ENCODE data around the gene CCDC38.
"Not testable (repeated sequence)": the region's sequence is repeated elsewhere in the genome, so short reads cannot be mapped to it uniquely, and the experiment has no call there.

CCDC38 gene

DNA sequence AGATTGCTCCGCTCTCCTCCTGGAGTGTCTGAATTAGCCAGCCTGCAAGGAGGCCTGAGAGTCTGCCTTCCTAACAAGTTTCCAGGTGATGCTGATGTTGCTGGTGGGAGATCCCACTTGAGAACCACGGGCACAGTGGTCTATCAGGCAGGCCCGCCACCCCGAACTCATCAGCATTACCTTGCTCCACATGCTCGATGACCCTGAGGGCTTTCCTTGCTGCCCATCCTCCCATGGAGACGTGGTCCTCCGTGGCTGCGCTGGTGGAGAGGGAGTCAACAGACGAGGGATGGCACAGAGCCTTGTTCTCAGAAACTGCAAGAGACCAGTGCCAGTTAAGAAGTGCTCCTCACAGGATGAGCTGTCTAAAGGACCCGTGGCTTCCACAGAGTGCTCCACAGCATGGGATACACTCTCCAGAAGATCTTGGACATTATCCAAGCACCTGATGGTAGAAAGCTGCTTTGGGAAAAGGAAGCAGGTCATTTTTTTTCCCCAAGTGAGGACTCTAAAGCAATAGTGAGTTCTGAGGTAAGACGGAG lies 35.4 kb upstream of the CCDC38 start:
- Histone ChIP-seq H3K27me3 (ENCODE audit: control insufficient read depth, insufficient read depth, low read length) (no peaks in the 10 kb centered on the region), H3K9ac (ENCODE audit: low read depth, low read length) (no peak overlapping the region), H3K36me3 (ENCODE audit: control insufficient read depth, insufficient read depth, low read length) (no peaks in the 10 kb centered on the region), H3K27ac (ENCODE audit: low read depth, low read length) (no peak overlapping the region), H3K4me1 (ENCODE audit: control insufficient read depth, insufficient read depth, low read length) (no peaks in the 10 kb centered on the region), H3K4me3 (ENCODE audit: low read depth, low read length) (no peak overlapping the region), H3K9me3 (ENCODE audit: control insufficient read depth, insufficient read depth, low read length) (no peaks in the 10 kb centered on the region)

DNA sequence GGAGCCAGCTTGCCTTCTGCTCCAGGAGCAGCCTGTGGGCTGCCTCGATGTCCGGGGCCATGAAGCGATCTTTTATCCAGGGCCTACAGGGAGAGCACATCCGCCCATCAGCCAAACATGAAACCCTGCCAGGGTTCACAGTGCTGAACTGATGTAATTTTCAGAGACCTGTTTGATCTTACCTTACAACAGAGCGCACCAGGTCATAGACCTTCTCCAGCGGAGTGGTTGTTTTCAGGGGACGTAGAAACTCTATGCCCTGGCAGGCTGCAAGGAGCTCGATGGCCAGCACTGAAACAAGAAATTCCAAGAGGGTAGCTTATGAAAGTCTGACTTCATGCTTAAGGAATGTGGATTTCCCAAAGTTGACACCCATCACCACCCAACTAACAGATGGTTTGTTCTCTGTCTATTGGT lies 34.0 kb upstream of the CCDC38 start:
- Histone ChIP-seq H3K27me3 (ENCODE audit: control insufficient read depth, insufficient read depth, low read length) (no peaks in the 10 kb centered on the region), H3K4me1 (ENCODE audit: control insufficient read depth, insufficient read depth, low read length) (peaks cover 2% of the 10 kb centered on the region; the same call in 1 of the 2 replicates), H3K36me3 (ENCODE audit: control insufficient read depth, insufficient read depth, low read length) (no peaks in the 10 kb centered on the region), H3K9ac (ENCODE audit: low read depth, low read length) (no peak overlapping the region), H3K9me3 (ENCODE audit: control insufficient read depth, insufficient read depth, low read length) (no peaks in the 10 kb centered on the region), H3K4me3 (ENCODE audit: low read depth, low read length) (no peak overlapping the region), H3K27ac (ENCODE audit: low read depth, low read length) (no peak overlapping the region)

DNA sequence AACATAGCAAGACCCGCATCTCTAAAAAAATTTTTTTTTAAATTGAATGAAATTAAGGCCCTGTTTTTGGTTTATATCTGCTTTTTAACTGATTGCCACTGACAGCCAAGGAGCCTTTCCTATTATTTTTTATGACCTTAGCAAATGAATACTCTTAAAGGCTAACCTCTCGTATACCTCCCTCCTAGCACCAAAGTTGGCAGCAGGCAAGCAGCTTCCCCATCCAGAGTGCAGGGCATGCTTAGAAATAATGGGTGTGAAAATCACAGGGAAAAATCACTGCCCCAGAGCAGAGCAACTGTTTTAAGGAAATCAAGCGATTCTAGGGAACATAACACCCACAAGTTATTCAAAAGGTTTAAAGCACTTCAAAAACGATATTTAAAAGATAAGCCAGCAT lies 33.1 kb upstream of the CCDC38 start:
- Histone ChIP-seq H3K27me3 (ENCODE audit: control insufficient read depth, insufficient read depth, low read length) (no peaks in the 10 kb centered on the region), H3K4me1 (ENCODE audit: control insufficient read depth, insufficient read depth, low read length) (peaks cover 9% of the 10 kb centered on the region), H3K4me3 (ENCODE audit: low read depth, low read length) (no peak overlapping the region), H3K36me3 (ENCODE audit: control insufficient read depth, insufficient read depth, low read length) (no peaks in the 10 kb centered on the region), H3K9ac (ENCODE audit: low read depth, low read length) (no peak overlapping the region), H3K27ac (ENCODE audit: low read depth, low read length) (no peak overlapping the region), H3K9me3 (ENCODE audit: control insufficient read depth, insufficient read depth, low read length) (no peaks in the 10 kb centered on the region)

DNA sequence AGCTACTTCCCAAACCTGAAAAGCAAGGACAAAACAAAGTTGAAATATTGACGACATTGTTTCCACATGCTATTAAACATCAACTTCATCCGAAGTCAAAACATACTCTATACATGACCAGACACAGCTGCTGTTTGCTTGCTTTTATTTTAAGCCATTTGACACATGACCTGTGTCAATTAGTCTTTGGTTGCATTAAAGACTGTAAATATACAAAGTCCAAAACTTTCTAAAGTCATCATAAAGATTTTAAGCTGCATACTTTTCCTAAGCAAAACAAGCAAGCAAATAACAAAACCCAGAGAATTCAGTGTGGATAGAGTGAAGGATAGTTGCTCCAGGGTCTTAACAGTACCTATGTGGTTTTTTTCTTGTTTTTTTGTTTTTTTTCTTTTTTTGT lies 31.9 kb upstream of the CCDC38 start:
- H3K4me3 ChIP-seq (ENCODE audit: low read depth, low read length) = no peak overlapping the region
- no peak overlapping the region for H3K9ac ChIP-seq (ENCODE audit: low read depth, low read length)
- H3K27ac ChIP-seq (ENCODE audit: low read depth, low read length) = no peak overlapping the region
- no peaks in the 10 kb centered on the region for H3K27me3 ChIP-seq (ENCODE audit: control insufficient read depth, insufficient read depth, low read length)
- H3K9me3 ChIP-seq (ENCODE audit: control insufficient read depth, insufficient read depth, low read length) = no peaks in the 10 kb centered on the region
- H3K36me3 ChIP-seq (ENCODE audit: control insufficient read depth, insufficient read depth, low read length) = no peaks in the 10 kb centered on the region
- H3K4me1 ChIP-seq (ENCODE audit: control insufficient read depth, insufficient read depth, low read length) = peaks cover 10% of the 10 kb centered on the region

DNA sequence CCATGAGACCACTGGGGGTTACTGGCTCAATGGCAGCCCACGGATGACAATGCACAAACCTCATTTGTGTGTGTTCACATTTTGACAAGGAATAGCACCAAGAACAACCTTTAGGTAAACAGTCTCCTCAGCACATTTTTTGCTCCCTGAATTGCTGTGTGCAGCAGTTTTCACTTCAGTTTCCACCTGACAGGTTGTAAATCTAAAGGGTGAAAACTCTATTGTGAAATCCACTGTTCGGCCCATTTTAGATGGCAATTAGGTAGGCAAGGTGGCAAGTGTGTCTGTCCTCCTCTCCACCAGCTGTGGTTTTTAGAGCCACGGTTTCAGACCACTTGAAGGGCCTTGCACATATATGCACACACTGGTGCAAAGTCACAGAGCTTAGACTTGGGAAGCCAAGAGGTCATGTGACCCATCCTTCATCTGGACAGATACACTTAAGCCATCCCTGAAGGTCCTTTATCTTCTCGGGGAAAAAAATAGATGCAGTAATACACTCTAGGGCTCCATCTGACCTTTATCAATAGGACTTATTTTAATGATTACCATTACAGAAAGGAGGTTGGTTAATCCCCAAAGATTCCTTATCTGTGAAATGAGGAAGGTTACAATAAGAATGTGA lies 30.5 kb upstream of the CCDC38 start:
- Histone ChIP-seq H3K9ac (ENCODE audit: low read depth, low read length) (no peak overlapping the region), H3K27ac (ENCODE audit: low read depth, low read length) (no peak overlapping the region), H3K36me3 (ENCODE audit: control insufficient read depth, insufficient read depth, low read length) (no peaks in the 10 kb centered on the region), H3K9me3 (ENCODE audit: control insufficient read depth, insufficient read depth, low read length) (no peaks in the 10 kb centered on the region), H3K4me3 (ENCODE audit: low read depth, low read length) (no peak overlapping the region), H3K4me1 (ENCODE audit: control insufficient read depth, insufficient read depth, low read length) (peaks cover 10% of the 10 kb centered on the region), H3K27me3 (ENCODE audit: control insufficient read depth, insufficient read depth, low read length) (no peaks in the 10 kb centered on the region)

DNA sequence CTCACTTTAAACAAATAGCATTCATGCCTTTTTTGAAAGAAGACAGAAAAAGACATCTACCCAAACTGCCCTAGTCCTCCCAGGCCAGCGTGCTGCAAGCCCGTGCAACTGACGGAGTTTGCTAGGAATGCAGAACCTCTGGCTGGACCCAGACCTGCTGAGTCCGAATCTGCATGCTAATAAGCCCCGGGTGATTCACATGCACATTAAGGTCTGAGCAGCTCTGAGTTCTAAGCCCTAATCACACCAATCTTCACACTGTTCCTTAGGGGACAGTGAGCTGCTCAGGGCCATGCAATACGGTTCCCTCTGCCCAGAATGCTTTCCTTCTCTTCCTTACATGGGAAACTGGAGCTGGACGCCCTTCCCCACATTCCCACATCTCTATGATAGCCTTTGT lies 28.5 kb upstream of the CCDC38 start:
- Histone ChIP-seq H3K4me1 (ENCODE audit: control insufficient read depth, insufficient read depth, low read length) (peaks cover 10% of the 10 kb centered on the region), H3K27me3 (ENCODE audit: control insufficient read depth, insufficient read depth, low read length) (no peaks in the 10 kb centered on the region), H3K9ac (ENCODE audit: low read depth, low read length) (no peak overlapping the region), H3K36me3 (ENCODE audit: control insufficient read depth, insufficient read depth, low read length) (no peaks in the 10 kb centered on the region), H3K4me3 (ENCODE audit: low read depth, low read length) (no peak overlapping the region), H3K27ac (ENCODE audit: low read depth, low read length) (peak overlapping the region; percentile 71), H3K9me3 (ENCODE audit: control insufficient read depth, insufficient read depth, low read length) (no peaks in the 10 kb centered on the region)

DNA sequence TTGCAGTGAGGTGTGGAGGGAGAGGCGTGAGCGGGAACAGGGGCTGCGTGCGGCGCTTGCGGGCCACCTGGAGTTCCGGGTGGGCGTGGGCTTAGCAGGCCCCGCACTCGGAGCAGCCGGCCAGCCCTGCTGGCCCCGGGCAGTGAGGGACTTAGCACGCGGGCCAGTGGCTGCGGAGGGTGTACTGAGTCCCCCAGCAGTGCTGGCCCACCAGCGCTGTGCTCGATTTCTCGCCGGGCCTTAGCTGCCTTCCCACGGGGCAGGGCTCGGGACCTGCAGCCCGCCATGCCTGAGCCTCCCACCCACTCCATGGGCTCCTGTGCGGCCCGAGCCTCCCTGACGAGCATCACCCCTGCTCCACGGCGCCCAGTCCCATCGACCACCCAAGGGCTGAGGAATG lies 26.7 kb upstream of the CCDC38 start:
- H3K9ac ChIP-seq (ENCODE audit: low read depth, low read length); H3K27ac ChIP-seq (ENCODE audit: low read depth, low read length); H3K4me3 ChIP-seq (ENCODE audit: low read depth, low read length); H3K9me3 ChIP-seq (ENCODE audit: control insufficient read depth, insufficient read depth, low read length); H3K27me3 ChIP-seq (ENCODE audit: control insufficient read depth, insufficient read depth, low read length); H3K36me3 ChIP-seq (ENCODE audit: control insufficient read depth, insufficient read depth, low read length): not testable (repeated sequence)
- peaks cover 10% of the 10 kb centered on the region for H3K4me1 ChIP-seq (ENCODE audit: control insufficient read depth, insufficient read depth, low read length)

DNA sequence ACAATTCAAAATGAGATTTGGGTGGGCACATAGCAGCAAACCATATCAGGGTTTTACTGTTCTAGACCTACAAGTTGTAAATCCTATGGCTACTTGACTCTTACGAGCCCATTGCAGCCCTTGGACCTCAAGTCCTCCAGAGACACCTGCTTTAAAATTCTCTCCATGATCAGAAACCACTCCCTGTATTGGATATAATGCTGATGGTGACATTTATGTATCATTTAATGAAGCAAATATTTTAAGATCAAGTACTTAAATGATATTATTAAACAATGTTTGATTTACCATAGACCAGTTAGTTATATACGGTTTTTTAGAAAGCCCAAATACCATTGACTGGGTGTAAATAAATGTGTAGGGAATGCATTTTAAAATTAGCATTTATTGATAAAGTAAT lies 24.9 kb upstream of the CCDC38 start:
- H3K9me3 ChIP-seq (ENCODE audit: control insufficient read depth, insufficient read depth, low read length) = no peaks in the 10 kb centered on the region
- H3K9ac ChIP-seq (ENCODE audit: low read depth, low read length) = no peak overlapping the region
- no peaks in the 10 kb centered on the region for H3K36me3 ChIP-seq (ENCODE audit: control insufficient read depth, insufficient read depth, low read length)
- no peaks in the 10 kb centered on the region for H3K27me3 ChIP-seq (ENCODE audit: control insufficient read depth, insufficient read depth, low read length)
- H3K4me3 ChIP-seq (ENCODE audit: low read depth, low read length) = no peak overlapping the region
- no peak overlapping the region for H3K27ac ChIP-seq (ENCODE audit: low read depth, low read length)
- peaks cover 10% of the 10 kb centered on the region for H3K4me1 ChIP-seq (ENCODE audit: control insufficient read depth, insufficient read depth, low read length)

DNA sequence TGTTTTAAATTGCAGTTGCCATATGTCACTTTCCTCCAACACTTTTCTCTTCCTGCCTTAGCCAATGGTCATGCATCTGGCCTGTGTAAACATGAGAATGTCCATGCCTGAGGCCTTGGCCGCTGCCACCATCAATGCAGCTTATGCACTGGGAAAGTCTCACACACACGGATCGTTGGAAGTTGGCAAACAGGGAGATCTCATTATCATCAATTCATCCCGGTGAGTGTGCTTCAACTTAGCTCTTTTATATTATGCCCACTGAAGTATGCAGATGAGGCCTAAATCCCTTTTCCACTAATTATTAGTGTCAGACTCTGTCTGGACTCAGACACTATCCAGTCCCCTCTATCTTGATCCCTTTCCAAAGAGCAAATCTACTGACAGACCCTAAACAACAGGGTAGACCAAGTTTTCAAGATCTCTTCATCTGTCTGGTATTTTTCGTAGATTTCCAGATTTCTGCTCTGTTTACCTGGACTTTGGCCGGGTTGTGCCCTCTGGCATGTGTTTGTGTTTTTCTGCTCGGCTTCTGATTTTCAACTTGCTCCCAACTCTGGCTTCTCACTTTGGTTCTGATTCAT lies 24.0 kb upstream of the CCDC38 start:
- Histone ChIP-seq H3K36me3 (ENCODE audit: control insufficient read depth, insufficient read depth, low read length) (no peaks in the 10 kb centered on the region), H3K4me3 (ENCODE audit: low read depth, low read length) (no peak overlapping the region), H3K9ac (ENCODE audit: low read depth, low read length) (no peak overlapping the region), H3K27me3 (ENCODE audit: control insufficient read depth, insufficient read depth, low read length) (no peaks in the 10 kb centered on the region), H3K9me3 (ENCODE audit: control insufficient read depth, insufficient read depth, low read length) (no peaks in the 10 kb centered on the region), H3K4me1 (ENCODE audit: control insufficient read depth, insufficient read depth, low read length) (peaks cover 8% of the 10 kb centered on the region), H3K27ac (ENCODE audit: low read depth, low read length) (no peak overlapping the region)

DNA sequence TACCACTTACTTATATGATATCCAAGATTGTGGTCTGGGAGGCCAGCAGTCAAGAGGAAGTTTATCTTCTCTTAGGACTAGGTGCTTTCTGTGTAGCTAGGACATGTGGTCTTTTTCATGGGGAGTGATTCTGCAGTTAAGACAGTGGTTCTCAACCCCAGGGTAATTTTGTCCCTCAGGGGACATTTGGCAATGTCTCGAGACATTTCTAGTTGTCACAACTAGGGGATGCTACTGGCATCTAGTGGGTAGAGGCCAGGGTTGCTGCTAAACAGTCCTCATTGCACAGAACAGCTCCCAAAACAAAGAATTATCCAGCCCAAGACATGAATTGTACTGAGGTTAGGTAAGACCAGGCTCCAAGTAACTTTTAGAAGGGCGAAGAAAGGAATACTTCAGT lies 20.7 kb upstream of the CCDC38 start:
- no peaks in the 10 kb centered on the region for H3K4me1 ChIP-seq (ENCODE audit: control insufficient read depth, insufficient read depth, low read length)
- no peak overlapping the region for H3K27ac ChIP-seq (ENCODE audit: low read depth, low read length)
- no peak overlapping the region for H3K4me3 ChIP-seq (ENCODE audit: low read depth, low read length)
- no peaks in the 10 kb centered on the region for H3K27me3 ChIP-seq (ENCODE audit: control insufficient read depth, insufficient read depth, low read length)
- no peak overlapping the region for H3K9ac ChIP-seq (ENCODE audit: low read depth, low read length)
- no peaks in the 10 kb centered on the region for H3K9me3 ChIP-seq (ENCODE audit: control insufficient read depth, insufficient read depth, low read length)
- H3K36me3 ChIP-seq (ENCODE audit: control insufficient read depth, insufficient read depth, low read length) = no peaks in the 10 kb centered on the region

DNA sequence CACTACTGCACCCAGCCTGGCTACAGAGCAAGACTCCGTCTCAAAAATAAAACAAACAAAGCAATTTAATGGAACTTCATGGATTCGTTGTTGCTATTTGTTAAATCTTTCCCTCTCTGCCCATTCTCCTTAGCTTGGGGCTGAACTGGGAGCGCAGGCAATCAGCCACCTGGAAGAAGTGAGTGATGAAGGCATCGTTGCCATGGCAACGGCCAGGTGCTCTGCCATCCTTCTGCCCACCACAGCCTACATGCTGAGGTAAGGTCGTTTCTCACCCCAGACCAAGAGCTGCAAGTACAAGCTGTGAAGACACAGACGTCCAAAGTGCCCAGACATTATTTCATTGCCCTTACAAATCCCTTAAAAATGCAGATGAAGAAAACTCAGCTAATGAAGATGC lies 19.8 kb upstream of the CCDC38 start:
- Histone ChIP-seq H3K4me3 (ENCODE audit: low read depth, low read length) (no peak overlapping the region), H3K9me3 (ENCODE audit: control insufficient read depth, insufficient read depth, low read length) (no peaks in the 10 kb centered on the region), H3K9ac (ENCODE audit: low read depth, low read length) (no peak overlapping the region)

More for the DNA sequence above, 19.8 kb upstream of the CCDC38 start:
- H3K27ac ChIP-seq (ENCODE audit: low read depth, low read length) = no peak overlapping the region
- peaks cover 2% of the 10 kb centered on the region; the same call in 1 of the 2 replicates for H3K4me1 ChIP-seq (ENCODE audit: control insufficient read depth, insufficient read depth, low read length)
- H3K36me3 ChIP-seq (ENCODE audit: control insufficient read depth, insufficient read depth, low read length) = no peaks in the 10 kb centered on the region
- no peaks in the 10 kb centered on the region for H3K27me3 ChIP-seq (ENCODE audit: control insufficient read depth, insufficient read depth, low read length)

Measured in HUES48 (cell line).